Measurements from ENCODE around the gene RAD18.

DNA sequence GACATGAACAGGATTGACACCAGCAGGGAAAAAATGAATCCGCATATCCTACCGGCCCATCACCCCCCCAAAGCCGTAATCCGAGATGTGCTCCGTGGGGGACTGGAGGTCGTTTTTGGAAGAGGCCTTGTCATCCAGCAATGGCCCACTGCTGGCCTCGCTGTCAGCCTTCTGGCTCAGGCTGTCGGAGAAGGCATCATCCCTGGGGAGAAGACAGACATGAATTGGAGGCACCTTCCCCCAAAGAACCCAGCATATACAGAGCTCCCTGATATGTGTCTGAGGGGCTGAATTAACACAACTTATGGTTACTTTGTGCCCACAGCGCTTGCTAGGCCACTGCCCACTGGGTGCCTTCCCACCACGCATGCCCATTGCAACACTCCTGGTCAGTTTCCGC, 29.6 kb upstream of the RAD18 start:
- TF ChIP-seq CTCF (conservative IDR thresholded peaks at IDR 0.05; ENCODE audit: low read depth, low read length) (no peak), EZH2phosphoT487 (IDR thresholded peaks at IDR 0.05; ENCODE audit: borderline replicate concordance, low read length) (no peak), EZH2 (IDR thresholded peaks at IDR 0.05; ENCODE audit: low read length, unreplicated experiment) (no peak)

All from PC-3 (cell line).